GM19468 (cell line): ENCODE measurements around the gene ALG2.
A peak's percentile ranks its signal among the peaks of the same experiment; 100 is the strongest.
"Not testable (repeated sequence)": the region's sequence is repeated elsewhere in the genome, so short reads cannot be mapped to it uniquely, and the experiment has no call there.

Experiments used
- ATAC-seq: cut with Tn5 transposase; IDR thresholded peaks from one replicate; pipeline ENCODE4 v1.9.1; 2021; ENCODE audit warnings: mild to moderate bottlenecking, moderate library complexity, moderate number of reproducible peaks; ENCODE audit not compliant: unreplicated experiment; ENCODE audit errors: extremely low read depth

ALG2 gene

DNA sequence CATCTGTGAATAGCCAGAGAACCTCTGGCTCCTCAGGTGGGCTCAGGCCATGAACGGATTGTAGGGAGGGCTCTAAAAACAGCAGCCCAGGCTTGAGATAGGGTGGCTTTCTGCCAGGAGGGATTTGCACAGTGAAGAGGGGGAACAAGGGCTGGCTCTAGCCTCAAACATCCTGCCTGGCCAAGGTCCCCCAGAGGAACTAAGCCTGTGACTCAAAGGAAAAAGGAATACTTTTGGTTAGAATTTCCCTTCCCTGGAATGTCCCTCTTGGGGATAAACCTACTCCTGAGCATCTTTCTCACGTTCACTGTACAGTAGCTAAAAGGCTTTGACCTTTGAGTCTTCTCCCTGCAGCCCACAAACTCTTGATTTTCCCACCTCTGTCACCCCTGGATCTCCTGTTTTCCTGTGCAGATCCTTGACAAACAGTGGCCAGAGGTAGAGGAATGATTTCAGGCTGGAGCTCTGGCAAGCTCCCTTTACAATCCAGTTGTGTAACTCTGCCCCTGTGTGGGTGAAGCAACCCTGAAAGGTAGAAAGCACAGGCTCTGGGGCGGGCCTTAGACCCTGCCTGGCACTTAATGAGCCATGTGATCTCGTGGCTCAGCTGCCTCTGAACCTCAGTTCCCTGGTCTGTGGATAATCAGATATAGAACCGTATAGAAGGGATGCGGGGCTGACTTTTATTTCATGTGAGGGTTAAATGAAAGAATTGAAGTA lies 17.8 kb upstream of the ALG2 start:
- ATAC-seq = no peak

DNA sequence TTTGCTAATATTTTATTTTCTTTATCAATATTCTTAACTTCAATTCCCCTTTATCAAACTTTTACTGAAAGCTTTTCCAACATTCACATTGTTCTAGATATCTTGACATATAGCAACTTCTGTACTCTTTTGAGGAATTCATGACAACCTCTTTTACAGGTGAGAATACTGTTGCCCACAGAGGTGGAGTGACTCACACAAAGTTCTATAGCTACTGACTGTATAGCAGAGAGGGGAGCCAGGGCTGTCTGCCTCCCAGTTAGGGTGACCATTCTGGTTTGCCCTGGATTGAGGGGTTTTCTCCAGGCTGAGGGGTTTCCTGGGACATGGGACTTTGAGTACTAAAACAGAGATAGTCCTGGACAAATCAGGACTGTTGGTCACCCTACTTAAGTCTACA lies 16.6 kb upstream of the ALG2 start:
- no peak for ATAC-seq

DNA sequence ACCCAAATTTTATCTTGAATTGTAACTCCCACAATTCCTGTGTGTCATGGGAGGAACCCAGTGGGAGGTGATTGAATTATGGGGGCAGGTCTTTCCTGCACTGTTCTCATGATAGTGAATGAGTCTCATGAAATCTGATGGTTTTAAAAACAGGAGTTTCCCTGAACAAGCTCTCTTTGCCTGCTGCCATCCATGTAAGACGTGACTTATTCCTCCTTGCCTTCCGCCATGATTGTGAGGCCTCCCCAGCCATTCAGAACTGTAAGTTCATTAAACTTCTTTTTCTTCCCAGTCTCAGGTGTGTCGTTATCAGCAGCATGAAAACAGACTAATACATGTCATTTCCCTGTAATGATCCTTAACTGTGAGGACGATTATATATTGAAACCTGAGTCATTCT lies 16.1 kb upstream of the ALG2 start:
- not testable (repeated sequence) for ATAC-seq

DNA sequence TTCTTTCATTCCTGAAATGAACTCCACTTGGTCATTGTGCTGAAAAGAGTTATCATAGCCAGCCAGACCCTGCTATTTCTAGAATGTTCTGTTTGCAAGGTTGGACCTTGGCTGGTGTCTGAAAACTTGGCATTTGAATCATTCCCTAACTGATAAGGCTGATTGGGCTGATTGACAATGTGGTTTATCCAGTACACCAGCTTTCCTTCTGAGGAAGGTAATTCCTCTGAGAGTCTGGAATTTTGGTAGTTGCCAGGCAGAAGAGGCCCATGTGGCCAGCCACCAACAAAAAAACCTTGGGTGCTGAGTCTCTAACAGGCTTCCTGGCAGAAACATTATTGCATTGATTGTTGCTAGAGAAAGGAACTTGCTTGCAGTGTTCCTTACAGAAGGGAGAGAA lies 15.6 kb upstream of the ALG2 start:
- no peak for ATAC-seq

DNA sequence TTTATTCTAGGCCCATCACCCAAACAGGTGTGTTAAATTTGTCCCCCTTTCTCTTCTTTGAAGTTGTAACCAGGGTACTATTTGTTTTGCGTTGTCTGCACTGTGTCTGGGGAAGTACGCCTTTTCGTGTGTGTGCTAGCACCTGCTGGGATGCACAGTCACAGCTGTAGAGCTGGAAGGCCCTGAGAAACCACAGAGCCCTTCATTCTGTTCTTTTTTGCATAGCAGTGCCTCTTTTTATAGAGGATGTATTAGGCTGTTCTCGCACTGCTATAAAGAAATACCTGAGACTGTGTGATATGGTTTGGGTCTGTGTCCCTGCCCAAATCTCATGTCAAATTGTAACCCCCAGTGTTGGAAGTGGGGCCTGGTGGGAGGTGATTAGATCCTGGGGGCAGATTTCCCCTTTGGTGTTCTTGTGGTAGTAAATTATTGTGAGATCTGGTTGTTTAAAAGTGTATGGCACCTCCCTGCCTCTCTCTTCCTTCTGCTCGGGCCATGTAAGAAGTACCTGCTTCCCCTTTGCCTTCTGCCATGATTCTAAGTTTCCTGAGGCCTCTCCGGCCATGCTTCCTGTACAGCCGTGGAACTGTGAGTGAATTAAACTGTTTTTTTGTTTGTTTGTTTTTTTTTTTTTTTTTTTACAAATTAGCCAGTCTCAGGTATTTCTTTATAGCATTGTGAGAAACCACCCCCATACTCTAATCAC lies 14.3 kb upstream of the ALG2 start:
- ATAC-seq = peak; percentile 98

DNA sequence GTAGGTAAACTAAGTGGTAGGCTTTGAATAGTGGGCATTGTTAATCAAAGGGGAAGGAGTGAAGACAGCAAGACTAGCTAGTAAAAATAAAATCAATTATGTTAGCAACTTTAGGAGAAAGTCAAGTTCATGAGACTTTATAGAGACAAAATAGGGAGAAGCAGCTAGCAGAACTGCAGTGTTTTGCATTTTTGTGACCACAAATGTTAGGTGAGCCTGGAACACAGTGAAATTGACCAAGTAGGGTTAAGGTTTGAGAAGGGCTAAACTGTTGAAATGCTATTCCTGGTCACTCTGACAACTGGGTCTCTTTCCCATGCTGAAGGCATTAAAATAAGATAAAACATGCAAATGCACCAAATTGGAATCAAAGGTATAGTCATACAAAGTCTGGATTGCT lies 13.3 kb upstream of the ALG2 start:
- no peak for ATAC-seq

DNA sequence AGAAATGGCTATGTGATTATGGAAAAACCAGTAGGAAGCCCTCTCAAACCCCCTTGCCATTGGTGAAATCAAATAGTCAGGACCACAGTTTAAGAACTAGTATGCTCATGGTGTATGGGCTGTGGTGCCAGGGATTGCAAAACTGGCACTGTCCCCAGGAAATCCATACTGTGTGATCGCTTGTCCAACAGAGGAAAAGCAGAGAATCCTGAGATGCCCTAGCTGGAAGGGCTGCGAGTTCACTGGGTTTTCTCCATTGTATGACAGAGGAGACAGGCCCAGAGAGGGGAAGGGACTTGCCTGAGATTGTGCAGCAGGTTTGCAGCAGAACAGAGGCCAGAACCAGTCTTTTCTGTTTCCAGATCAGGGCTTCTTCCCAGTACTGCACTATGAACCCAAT lies 12.9 kb upstream of the ALG2 start:
- no peak for ATAC-seq

DNA sequence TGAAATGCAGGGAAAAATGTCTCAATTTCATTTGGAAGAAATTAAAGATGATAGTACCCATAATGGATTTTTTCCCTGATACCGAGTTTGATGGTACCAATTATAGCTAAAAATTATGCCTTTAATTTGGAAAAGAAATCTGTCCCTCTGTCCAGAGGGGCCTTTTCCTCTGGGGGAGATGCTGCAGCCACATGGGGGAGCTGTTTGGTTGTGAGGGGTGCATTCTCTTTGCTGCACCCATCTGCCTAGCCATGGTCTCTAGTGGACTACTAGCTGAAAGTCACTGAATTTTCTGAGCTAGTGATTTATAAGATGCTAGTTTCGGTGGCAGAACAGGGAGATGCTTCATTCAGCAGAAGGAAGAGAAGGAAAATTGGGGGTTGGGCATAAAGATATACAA lies 10.0 kb upstream of the ALG2 start:
- no peak for ATAC-seq

DNA sequence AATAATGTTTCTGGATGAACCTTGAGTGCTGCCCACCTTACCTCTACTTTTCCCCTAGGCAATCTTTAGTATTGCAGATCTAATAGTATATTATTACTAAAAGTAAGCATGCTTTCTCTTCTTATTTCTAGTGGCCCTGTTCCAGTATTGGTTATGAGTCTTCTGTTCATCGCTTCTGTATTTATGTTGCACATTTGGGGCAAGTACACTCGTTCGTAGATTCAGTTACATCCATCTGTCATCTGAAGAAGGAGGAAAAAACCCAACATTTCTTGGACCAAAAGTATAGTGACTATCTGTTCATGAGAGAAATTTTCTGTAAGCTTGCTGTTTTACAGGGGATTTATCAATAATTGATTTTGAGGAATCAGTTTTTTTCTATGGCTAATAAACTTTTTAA lies 8.5 kb upstream of the ALG2 start:
- ATAC-seq = no peak

DNA sequence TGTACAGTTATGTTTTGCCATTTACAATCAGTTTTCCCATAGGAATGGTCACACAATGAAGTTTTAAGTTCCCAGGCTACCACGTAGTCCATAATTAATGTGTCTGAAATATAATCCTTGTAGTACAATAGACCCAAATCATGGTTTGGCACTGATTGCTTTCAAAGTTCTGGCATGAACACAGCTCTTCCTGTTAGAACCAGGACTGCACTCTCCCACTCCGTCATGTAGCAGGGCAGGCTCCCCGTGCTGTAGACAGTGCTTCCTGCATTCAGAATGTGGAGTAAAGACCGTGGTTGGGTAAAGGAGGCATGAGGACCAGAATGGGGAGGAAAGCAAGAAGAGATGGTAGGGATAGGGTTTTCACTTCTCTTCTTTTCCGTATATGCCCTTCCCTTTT lies 4.3 kb upstream of the ALG2 start:
- ATAC-seq = no peak

DNA sequence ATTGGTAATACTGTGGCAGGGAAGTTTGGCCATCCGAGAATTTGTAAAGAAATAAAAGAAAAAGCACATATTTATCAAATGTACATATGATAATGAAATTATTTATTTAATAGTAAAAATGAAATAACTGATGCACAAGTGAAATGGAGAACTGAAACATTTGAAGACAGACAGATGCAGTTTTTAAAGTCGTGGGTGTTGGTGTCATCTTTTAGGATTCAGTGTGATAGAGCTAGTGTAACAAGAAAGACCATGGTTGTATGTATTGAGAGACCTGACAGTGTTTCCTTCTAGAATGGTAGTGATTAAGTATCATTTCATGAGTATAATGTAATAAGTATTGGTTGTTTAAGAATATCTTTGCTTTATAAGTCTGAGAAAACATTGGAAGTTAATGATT lies 2.7 kb upstream of the ALG2 start:
- ATAC-seq = no peak

DNA sequence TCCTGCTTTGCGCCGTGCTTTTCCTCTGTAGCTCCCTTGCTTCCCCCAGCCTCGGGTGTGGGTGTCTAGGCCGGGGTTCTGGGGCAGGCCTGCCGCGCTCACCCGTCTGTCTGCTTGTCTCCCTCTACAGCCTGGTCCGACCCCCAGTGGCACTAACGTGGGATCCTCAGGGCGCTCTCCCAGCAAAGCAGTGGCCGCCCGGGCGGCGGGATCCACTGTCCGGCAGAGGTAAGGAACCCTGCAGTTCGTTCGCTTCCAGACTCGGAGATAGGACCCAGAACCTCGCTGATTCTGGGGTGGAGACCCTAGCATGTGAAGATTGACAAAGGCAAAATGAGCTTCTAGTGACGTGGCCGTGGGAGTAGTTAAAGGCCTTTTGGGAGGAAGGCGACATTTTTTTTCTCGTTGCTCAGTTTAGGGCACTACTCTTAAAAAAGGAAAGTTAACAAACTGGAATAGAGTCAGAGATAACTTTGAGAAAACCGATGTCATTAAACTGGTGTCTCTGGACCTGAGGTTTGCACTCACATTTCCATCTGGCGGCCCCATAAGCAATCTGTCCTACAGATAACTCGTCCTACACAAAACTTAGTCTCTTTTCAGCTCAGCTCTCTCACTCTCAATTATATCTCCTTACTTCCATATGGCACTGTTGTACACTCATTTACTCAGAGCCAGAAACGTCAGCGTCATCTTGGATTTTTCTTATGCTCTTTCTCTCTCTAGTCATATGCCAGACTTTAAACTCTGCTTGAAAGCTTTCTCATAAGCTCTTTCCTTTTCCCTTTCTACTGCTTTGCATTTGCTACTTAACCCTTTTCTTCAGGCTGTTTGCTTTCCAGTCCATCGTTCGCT lies 901 bp upstream of the ALG2 start:
- ATAC-seq = no peak

DNA sequence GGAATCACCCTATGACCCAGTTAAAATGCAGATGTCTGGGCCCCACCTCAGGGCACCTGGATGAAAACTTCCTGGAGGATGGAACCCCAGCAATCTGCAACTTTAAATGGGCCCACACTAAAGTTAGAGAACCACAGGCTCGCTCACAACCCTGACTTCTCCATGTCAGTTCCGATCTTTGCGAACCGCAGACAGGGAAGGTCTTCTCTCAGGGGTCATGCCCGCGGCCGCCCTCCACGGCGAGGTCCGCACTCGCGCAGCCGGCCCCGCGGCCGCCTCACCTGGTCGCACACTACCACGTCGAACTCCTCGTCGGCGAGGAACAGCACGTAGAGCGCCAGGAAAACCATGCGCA lies 499 bp downstream of the ALG2 start:
- ATAC-seq = no peak

DNA sequence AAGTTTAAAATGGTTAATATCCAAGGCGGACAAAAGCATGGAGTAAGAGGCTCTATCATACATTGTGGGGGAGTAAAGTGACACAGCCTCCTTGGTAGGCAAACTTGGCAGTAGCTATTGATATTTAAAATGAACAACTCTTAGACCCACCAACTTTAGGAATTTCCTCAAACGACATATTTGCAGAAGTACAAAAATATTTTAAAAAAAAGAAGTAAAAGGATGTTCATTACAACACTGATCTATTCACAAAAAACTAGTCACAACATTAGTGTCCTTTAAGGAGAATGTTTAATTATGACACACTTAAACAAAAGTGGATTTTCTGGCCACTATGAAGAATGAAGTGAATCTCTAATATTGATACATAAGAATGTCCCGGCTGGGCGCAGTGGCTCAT lies 1.7 kb downstream of the ALG2 start:
- ATAC-seq = no peak

DNA sequence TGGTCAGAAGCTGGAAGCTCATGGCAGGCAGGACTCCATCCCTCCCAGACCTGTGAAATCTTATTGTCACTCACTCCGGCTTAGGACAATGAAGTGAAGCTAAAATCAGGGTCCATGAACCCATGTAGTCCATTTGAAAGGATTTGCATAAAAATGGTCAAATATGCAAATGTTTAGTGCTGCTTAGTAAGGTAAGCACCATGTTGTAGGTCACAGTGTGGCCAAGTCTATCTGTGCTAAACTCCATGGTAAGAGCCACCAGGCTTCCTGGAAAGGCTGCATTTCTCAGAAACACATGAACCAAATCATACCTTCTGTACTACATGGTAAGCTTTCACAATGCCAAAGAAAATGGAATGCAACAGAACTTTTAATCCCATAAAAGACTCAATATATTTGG lies 5.7 kb downstream of the ALG2 start:
- no peak for ATAC-seq

DNA sequence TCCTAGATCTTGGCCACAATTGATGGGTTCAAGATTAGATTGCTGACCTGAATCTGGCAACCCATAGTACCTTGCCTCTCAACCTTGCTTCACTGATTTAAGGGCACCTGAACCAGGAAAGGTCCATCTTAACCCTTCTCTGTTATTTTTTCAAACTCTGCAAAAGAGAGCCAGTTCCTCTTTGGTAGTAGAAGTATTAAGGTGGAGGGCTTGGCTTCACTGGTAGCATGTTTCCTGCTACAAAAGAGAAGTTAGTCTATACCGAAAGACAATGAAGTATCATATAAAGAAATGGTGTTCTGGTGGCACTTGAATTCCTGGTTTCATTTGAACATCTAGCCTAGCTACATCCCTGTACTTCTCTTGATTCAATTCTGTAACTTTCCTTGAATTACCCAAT lies 8.5 kb downstream of the ALG2 start:
- no peak for ATAC-seq

DNA sequence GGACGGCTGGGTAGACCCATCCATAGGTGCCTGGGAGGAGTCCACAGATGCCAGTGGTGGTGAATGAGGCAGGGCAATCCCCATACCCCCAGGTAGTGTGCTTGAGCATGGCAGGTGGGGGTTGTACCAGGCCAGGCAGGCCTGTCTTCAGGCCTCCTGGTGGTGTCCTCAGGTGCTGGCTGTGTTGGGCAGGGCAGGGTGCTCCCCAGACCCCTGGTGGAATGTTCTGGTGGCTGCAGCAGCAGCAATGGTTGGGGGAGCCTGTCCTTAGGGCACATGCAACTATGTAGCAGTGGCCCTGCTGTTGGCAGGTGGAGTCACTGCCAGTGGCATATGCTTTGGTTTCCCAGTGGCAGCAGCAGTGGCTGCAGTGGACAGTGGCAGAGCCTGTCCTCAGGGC lies 10.0 kb downstream of the ALG2 start:
- no peak for ATAC-seq

DNA sequence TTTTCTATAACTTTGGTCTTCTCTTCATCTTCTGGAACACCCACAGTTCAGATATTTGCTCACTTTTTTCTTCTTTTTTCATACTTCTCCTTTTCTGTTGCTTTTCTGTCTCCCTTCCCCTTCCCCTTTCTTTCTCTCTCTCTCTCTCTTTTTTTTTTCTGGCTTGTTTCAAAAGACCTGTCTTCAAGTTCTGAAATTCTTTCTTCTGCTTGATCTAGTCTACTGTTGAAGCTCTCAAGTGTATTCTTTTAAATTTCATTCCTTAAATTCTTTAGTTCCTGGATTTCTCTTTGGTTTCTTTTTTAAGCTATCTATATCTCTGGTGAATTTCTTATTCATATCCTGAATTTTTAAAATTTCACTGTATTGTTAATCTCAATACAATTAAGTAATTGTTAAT lies 11.2 kb downstream of the ALG2 start:
- no peak for ATAC-seq

DNA sequence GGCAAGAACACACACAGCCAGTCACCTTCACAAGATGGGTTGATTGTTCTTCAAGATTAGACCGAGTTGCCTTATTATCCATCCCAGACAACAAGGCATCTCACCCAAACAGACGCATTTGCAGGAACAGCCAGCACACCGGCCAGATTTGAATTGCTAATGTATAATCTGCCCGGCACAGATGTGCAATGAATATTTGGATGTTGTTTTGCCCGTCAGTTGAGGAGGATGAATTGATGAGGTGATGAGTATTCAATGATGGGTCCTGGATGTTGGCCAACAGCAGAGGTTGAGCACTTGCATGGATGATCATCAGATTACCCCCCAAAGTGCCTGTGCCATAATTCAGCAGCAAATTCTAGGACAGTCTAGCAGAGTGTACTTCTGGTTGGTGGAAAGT lies 20.1 kb downstream of the ALG2 start:
- ATAC-seq = no peak

DNA sequence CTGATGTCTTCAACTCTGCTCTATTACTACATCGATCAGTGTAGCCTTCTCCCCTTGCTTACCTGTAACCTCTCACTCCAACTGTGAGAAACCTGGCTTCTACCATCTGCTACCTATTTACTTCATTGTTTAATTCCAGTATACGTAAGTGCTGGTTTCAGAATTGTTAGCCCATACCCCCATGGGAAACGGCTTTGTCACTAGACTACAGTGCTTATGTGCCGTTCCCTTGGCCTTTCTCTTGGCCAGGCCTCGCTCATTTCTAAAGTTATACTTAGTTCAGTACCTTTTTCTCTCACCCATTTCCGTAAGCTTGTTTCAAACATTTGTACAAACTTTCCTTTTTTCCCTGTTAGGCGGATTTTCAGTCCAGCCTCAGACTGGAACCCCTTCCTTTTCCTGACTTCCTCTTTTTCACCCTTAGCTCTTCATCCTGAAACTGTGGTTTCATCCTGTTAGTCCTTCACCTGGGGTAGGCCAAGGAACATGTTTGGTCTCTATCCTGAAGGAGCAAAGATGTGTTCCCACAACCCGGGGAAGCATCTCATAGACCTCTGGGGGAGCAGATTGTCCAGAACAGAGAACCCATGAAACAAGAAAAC lies 21.7 kb downstream of the ALG2 start:
- ATAC-seq = no peak

DNA sequence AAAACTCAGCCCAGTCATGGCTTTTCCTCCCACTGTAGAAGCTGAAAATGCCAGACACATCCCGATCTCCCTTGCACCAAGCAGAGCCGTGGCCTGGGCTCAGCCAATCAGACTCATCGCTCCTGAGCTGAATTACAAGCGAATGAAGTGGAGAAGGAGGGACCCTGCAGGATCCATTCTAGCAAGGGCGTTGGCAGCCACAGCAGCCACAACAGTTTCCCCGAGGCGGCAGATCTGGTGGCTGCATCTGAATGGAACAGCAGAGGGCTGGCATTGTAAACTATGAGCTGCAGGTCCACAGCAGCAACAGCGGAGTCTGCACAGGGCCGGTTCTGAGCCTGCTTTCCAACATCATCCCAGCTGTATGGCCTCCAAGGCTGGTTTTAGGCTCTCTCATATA lies 23.8 kb downstream of the ALG2 start:
- ATAC-seq = no peak
